PC-9 (cell line): ENCODE data around the gene AFAP1L2. TPM values are rescaled to one million over a fixed set of nuclear protein-coding genes. Genes with fewer than 3 reads are reported as not detected.

ENCODE experiments used
- BruUV-seq: library from RNA; stranded (reverse); fragments of 400-500 nt; replicated peaks from 2 replicates; lab custom pipeline; 2021; lab: Mats Ljungman, UMichigan
- CTCF ChIA-PET: fragments of 300-600 bp; sonication (Branson Sonifier 250); formaldehyde crosslinking; loops from one replicate; lab custom pipeline; 2022; ENCODE audit warnings: antibody characterized with exemption; lab: Charles Lee
- POLR2A ChIA-PET: fragments of 300-600 bp; sonication (Branson Sonifier 250); formaldehyde crosslinking; loops from one replicate; lab custom pipeline; 2022; ENCODE audit warnings: antibody characterized with exemption; ENCODE audit not compliant: unreplicated experiment; lab: Charles Lee
- DNase-seq, 2 experiments: peaks; one replicate each; pipeline versions ENCODE4 v3.0.0 to v3.0.0-alpha.2; 2015 to 2022; ENCODE audit warnings: mixed read lengths in 1 of 2
- H2AFZ ChIP-seq: fragments of 200-600 bp; sonication (generic); 2 replicates; pipeline ENCODE4 v1.8.1; 2017; ENCODE audit warnings: antibody characterized with exemption
- H3F3A ChIP-seq: fragments of 200-600 bp; sonication (generic); 2 replicates; pipeline ENCODE4 v1.8.1; 2017; ENCODE audit warnings: antibody characterized with exemption, mild to moderate bottlenecking, low read depth; ENCODE audit not compliant: insufficient read depth
- H3K27ac ChIP-seq: fragments of 200-600 bp; sonication (generic); 2 replicates; pipeline ENCODE4 v1.6.1; 2016; ENCODE audit warnings: mixed run types
- H3K27me3 ChIP-seq: fragments of 200-600 bp; sonication (generic); 2 replicates; pipeline ENCODE4 v1.6.1; 2016; ENCODE audit warnings: low read depth, mixed run types; ENCODE audit not compliant: insufficient read depth
- H3K36me3 ChIP-seq: fragments of 200-600 bp; sonication (generic); 2 replicates; pipeline ENCODE4 v1.6.1; 2016; ENCODE audit warnings: low read depth, mixed run types
- H3K4me1 ChIP-seq: fragments of 200-600 bp; sonication (generic); replicated peaks from 2 replicates; pipeline ENCODE4 v1.6.1; 2016; ENCODE audit warnings: mixed run types; ENCODE audit not compliant: insufficient read depth
- H3K4me2 ChIP-seq: fragments of 200-600 bp; sonication (generic); 2 replicates; pipeline ENCODE4 v1.6.1; 2017; ENCODE audit warnings: mixed run types
- H3K4me3 ChIP-seq: fragments of 200-600 bp; sonication (generic); 2 replicates; pipeline ENCODE4 v1.6.1; 2016; ENCODE audit warnings: mixed run types
- H3K79me2 ChIP-seq: fragments of 200-600 bp; sonication (generic); 2 replicates; pipeline ENCODE4 v1.6.1; 2017; ENCODE audit warnings: low read depth, mixed run types
- H3K9me2 ChIP-seq: fragments of 200-600 bp; sonication (generic); 2 replicates; pipeline ENCODE4 v1.8.1; 2017; ENCODE audit warnings: mild to moderate bottlenecking; ENCODE audit not compliant: insufficient read depth
- H3K9me3 ChIP-seq: fragments of 200-600 bp; sonication (generic); 2 replicates; pipeline ENCODE4 v1.8.1; 2016; ENCODE audit warnings: low read depth; ENCODE audit not compliant: insufficient read depth
- H4K20me1 ChIP-seq: fragments of 200-600 bp; sonication (generic); 2 replicates; pipeline ENCODE4 v1.8.1; 2017; ENCODE audit not compliant: insufficient read depth
- EZH2 ChIP-seq: fragments of 200-600 bp; sonication (generic); IDR thresholded peaks from 2 replicates; pipeline ENCODE4 v1.8.0; 2017; ENCODE audit warnings: antibody characterized with exemption, low read depth
- intact Hi-C: fragments of 100-400 bp; cut with micrococcal nuclease; formaldehyde crosslinking; loops from one replicate; pipeline ENCODE4 v1.10.0; 2022; ENCODE audit not compliant: unreplicated experiment
- total RNA-seq: library from RNA; stranded (reverse); gene quantifications from 2 replicates; pipeline ENCODE4 v1.2.3, GENCODE V29; 2021
- TF ChIP-seq, protein P1 (sequence below): fragments of 200-600 bp; sonication (generic); conservative IDR thresholded peaks from 2 replicates; pipeline ENCODE4 v1.6.1; 2017; ENCODE audit warnings: mixed run types, antibody characterized with exemption, mild to moderate bottlenecking, moderate library complexity

AFAP1L2 gene
- total RNA-seq, 1 experiment from 2014 or later: 35.4 TPM

DNA sequence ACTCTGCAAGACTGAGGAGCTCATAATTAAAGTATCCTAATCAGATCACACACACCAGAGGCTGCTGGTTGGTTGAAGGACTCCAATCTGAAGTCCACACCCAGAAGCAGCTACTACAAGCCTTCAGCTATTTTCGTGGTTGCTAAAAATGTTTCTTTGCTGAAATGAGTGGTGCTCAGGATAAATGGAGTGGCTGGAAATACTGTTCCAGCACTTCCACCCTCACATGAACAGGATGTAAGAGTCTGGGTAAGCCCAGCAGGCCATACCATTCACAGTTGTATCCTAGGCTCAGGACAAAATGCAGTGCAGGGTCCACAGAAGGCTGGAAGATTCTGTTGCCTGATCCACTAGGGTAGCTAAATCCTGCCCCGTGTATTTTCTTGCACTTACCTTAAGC, 34.1 kb downstream of the AFAP1L2 start:
- Histone ChIP-seq H3K79me2 (no peaks in the 10 kb centered on the region), H3K4me2 (no peak overlapping the region), H3K36me3 (no peaks in the 10 kb centered on the region), H3K4me1 (peaks cover 5% of the 10 kb centered on the region; the same call in 1 of the 2 replicates), H3K4me3 (no peak overlapping the region), H3F3A (no peaks in the 10 kb centered on the region), H3K9me3 (no peaks in the 10 kb centered on the region), H3K27me3 (no peaks in the 10 kb centered on the region), H3K9me2 (no peaks in the 10 kb centered on the region), H2AFZ (no peak overlapping the region), H3K27ac (no peak overlapping the region), H4K20me1 (no peaks in the 10 kb centered on the region; the same call in 1 of the 2 replicates)
- CTCF ChIA-PET: interaction anchor here (0.6 kb wide), 1 partner anchor 487 kb away, joined by 3 read pairs; no protein-coding TSS in a partner anchor
- TF ChIP-seq, protein P1, sequence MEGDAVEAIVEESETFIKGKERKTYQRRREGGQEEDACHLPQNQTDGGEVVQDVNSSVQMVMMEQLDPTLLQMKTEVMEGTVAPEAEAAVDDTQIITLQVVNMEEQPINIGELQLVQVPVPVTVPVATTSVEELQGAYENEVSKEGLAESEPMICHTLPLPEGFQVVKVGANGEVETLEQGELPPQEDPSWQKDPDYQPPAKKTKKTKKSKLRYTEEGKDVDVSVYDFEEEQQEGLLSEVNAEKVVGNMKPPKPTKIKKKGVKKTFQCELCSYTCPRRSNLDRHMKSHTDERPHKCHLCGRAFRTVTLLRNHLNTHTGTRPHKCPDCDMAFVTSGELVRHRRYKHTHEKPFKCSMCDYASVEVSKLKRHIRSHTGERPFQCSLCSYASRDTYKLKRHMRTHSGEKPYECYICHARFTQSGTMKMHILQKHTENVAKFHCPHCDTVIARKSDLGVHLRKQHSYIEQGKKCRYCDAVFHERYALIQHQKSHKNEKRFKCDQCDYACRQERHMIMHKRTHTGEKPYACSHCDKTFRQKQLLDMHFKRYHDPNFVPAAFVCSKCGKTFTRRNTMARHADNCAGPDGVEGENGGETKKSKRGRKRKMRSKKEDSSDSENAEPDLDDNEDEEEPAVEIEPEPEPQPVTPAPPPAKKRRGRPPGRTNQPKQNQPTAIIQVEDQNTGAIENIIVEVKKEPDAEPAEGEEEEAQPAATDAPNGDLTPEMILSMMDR: no peak
- TF ChIP-seq EZH2: no peak
- intact Hi-C loops: no loop called here
- no TSS peak for BruUV-seq
- POLR2A ChIA-PET: no interaction called here
- no peak for DNase-seq

DNA sequence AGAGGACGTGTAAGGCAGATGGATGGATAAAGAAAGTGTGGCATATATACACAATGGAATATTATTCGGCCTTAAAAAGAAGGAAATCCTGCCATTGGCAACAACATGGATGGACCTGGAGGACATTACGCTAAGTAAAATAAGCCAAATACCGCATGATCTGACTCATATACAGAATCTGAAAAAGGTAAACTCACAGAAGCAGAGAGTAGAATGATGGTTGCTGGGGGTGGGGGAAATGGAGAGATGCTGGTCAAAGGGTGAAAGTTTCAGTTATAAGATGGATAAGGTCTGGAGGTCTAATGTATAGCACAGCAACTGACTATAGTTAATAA, 36.3 kb downstream of the AFAP1L2 start:
- TF ChIP-seq, protein P1: no peak
- no peak for TF ChIP-seq EZH2
- H3K9me2 ChIP-seq: no peaks in the 10 kb centered on the region
- H3K36me3 ChIP-seq: no peaks in the 10 kb centered on the region
- ChIA-PET POLR2A (no interaction called here), CTCF (no interaction called here)
- H3K4me3 ChIP-seq: no peak overlapping the region
- H2AFZ ChIP-seq: no peak overlapping the region
- no peak for DNase-seq
- no peaks in the 10 kb centered on the region for H3K9me3 ChIP-seq
- no peak overlapping the region for H3K4me2 ChIP-seq
- intact Hi-C loops: no loop called here
- no peaks in the 10 kb centered on the region for H3K79me2 ChIP-seq
- no TSS peak for BruUV-seq
- H3K27ac ChIP-seq: no peak overlapping the region
- H3F3A ChIP-seq: no peaks in the 10 kb centered on the region
- H3K27me3 ChIP-seq: no peaks in the 10 kb centered on the region
- no peaks in the 10 kb centered on the region for H3K4me1 ChIP-seq
- no peaks in the 10 kb centered on the region; the same call in 1 of the 2 replicates for H4K20me1 ChIP-seq

DNA sequence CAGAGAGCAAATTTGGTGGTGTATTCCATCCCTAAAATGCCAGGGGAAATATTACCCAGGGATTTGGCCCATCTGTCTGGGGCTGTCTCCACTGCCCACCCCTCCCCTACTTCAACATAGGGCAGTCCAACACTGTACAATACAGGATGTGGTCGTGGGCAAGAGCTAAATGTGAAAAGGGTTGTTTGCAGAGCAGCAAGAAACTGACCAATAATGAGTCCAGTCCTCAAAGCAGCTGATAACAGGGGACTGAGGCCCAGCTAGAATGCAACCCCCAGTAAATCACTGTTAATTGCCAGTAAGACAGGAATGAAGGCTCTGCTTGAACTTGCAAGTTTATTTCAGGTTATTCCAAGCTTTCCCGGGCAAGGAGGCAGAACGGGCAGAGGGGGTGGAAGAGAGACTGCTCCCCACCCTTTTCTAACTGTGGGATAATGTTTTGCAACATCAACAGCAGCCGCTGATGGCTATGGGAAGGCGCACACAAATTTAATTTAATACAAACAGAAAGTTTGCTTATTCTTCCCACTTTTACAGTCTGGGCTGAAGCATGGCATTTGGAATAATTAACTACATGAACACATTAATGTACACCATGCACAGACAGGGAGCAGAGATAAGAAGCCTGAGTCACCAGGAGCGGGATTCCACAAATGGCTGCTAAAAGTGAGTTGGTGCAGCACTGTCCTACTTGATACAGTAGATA, 36.8 kb downstream of the AFAP1L2 start:
- no peaks in the 10 kb centered on the region for H3K4me1 ChIP-seq
- POLR2A ChIA-PET: no interaction called here
- no peak overlapping the region for H3K4me2 ChIP-seq
- no peaks in the 10 kb centered on the region for H3K9me2 ChIP-seq
- no peaks in the 10 kb centered on the region; the same call in 1 of the 2 replicates for H4K20me1 ChIP-seq
- TF ChIP-seq, protein P1: no peak
- no peak for TF ChIP-seq EZH2
- no peaks in the 10 kb centered on the region for H3K27me3 ChIP-seq
- no peaks in the 10 kb centered on the region for H3K9me3 ChIP-seq
- no peak for DNase-seq
- H3K27ac ChIP-seq: no peak overlapping the region
- no peaks in the 10 kb centered on the region for H3F3A ChIP-seq
- intact Hi-C loops: no loop called here
- CTCF ChIA-PET: no interaction called here
- H3K36me3 ChIP-seq: no peaks in the 10 kb centered on the region
- H3K79me2 ChIP-seq: no peaks in the 10 kb centered on the region
- no TSS peak for BruUV-seq
- no peak overlapping the region for H3K4me3 ChIP-seq
- no peak overlapping the region for H2AFZ ChIP-seq
